Epithelial cell of esophagus (primary cell): Measurements from ENCODE around the gene COL16A1.

ENCODE experiments used
- DNase-seq: peaks from one replicate; pipeline ENCODE4 v3.0.0; 2010; ENCODE audit warnings: low read depth
- H3K4me3 ChIP-seq: 2 replicates; pipeline ENCODE4 v1.5.1; 2011; ENCODE audit warnings: mild to moderate bottlenecking, low read length, control low read depth
- CTCF ChIP-seq: IDR thresholded peaks from 2 replicates; pipeline ENCODE4 v1.5.1; 2011; ENCODE audit warnings: low read depth, mild to moderate bottlenecking, low read length, control low read depth, inconsistent platforms; ENCODE audit not compliant: insufficient read depth; ENCODE audit errors: missing control alignments

Gene COL16A1

GRCh38 chr1:31706384-31707058 is 2.7 kb upstream of the COL16A1 start:
- H3K4me3 ChIP-seq = no peak overlapping the region
- no peak for DNase-seq
- no peak for TF ChIP-seq CTCF

GRCh38 chr1:31705080-31705866 is 1.5 kb upstream of the COL16A1 start:
- TF ChIP-seq CTCF = peak; percentile 47
- DNase-seq = peak; percentile 58
- no peak overlapping the region for H3K4me3 ChIP-seq

- TF ChIP-seq CTCF = no peak
- peak overlapping the region; percentile 71 for H3K4me3 ChIP-seq
- DNase-seq = peak; percentile 41
Observed at GRCh38 chr1:31704271-31705079, 658 bp upstream of the COL16A1 start.

GRCh38 chr1:31702836-31703404 is 897 bp downstream of the COL16A1 start:
- peak overlapping the region; percentile 71 for H3K4me3 ChIP-seq
- peak; percentile 73 for DNase-seq
- no peak for TF ChIP-seq CTCF

- TF ChIP-seq CTCF = no peak
- H3K4me3 ChIP-seq = no peak overlapping the region
- DNase-seq = peak; percentile 93
Observed at GRCh38 chr1:31701091-31701736, 2.6 kb downstream of the COL16A1 start.

- H3K4me3 ChIP-seq = no peak overlapping the region
- DNase-seq = peak; percentile 75
- TF ChIP-seq CTCF = no peak
Observed at GRCh38 chr1:31700468-31701090, 3.2 kb downstream of the COL16A1 start.
